Skeletal muscle tissue (tissue), 2 donors: Measurements from ENCODE around the gene GFAP. TPM values are rescaled to one million over a fixed set of nuclear protein-coding genes. Genes with fewer than 3 reads are reported as not detected.

ENCODE experiments used
- small RNA-seq: library from RNA; depleted of rRNA; stranded (forward); fragments of <200 nt; gene quantifications from one replicate; pipeline ENCODE3, GENCODE V24; 2014
- total RNA-seq: library from RNA; depleted of rRNA; stranded (reverse); fragments of >200 nt; gene quantifications from one replicate; pipeline ENCODE4 v1.2.3, GENCODE V29; 2014

Gene GFAP
- total RNA-seq, 1 donor from 2014 or later: 2.1 TPM

Small RNA genes within 50 kb of the gene (small RNA-seq; reads per million reads assigned to genes)
- gene CCDC103 (not detected), gene MIR6783 (0.09 reads per million), gene RN7SL405P (not detected)

Other genes with a start within 250 kb of the GFAP start
- gene CCDC43, start 225.7 kb downstream of the GFAP start, total RNA-seq: 29.7 TPM
- 2.6 TPM for gene DBF4B, start 206.8 kb downstream of the GFAP start, total RNA-seq
- 0.52 TPM for gene ADAM11, start 156.5 kb downstream of the GFAP start, total RNA-seq
- gene GJC1, start 85.2 kb downstream of the GFAP start, total RNA-seq: 24.5 TPM
- gene HIGD1B, start 67.6 kb downstream of the GFAP start, total RNA-seq: 8.9 TPM
- gene EFTUD2, start 16.1 kb downstream of the GFAP start, total RNA-seq: 79.3 TPM
- gene KIF18B, start 32.3 kb upstream of the GFAP start, total RNA-seq: 1.0 TPM
- 1.0 TPM for gene C1QL1, start 52.8 kb upstream of the GFAP start, total RNA-seq
- gene DCAKD, start 136.1 kb upstream of the GFAP start, total RNA-seq: 20.9 TPM
- 35.5 TPM for gene NMT1, start 145.8 kb upstream of the GFAP start, total RNA-seq
- gene PLCD3, start 217.0 kb upstream of the GFAP start, total RNA-seq: 12.0 TPM
- 3.1 TPM for gene ACBD4, start 220.2 kb upstream of the GFAP start, total RNA-seq
- 14.6 TPM for gene HEXIM1, start 233.0 kb upstream of the GFAP start, total RNA-seq
- 10.4 TPM for gene HEXIM2, start 246.4 kb upstream of the GFAP start, total RNA-seq